Small intestine (tissue), 7 donors: Measurements from ENCODE around the gene IL36B. TPM values are rescaled to one million over a fixed set of nuclear protein-coding genes. Genes with fewer than 3 reads are reported as not detected.
A peak's percentile ranks its signal among the peaks of the same experiment; 100 is the strongest.

Experiments used
- DNase-seq, 2 donors: peaks; one replicate each; pipeline versions ENCODE4 v3.0.0 to v3.0.0-alpha.2; 2013
- FAIRE-seq: peaks from 2 replicates; lab custom pipeline; 2012; peaks lifted over from hg19 to GRCh38; lab: Jason Lieb, UNC
- H3K27ac ChIP-seq, 3 donors: one replicate each; pipeline ENCODE4 v1.5.1; 2013; ENCODE audit warnings: low read length in 2 of 3, mild to moderate bottlenecking in 2 of 3, control low read depth in 1 of 3, inconsistent platforms in 1 of 3, low read depth in 1 of 3, moderate library complexity in 1 of 3
- H3K27me3 ChIP-seq, 3 donors: one replicate each; pipeline ENCODE4 v1.6.1; 2013; ENCODE audit warnings: low read length in 3 of 3, inconsistent platforms in 1 of 3; ENCODE audit not compliant: control insufficient read depth in 3 of 3, insufficient read depth in 3 of 3
- H3K36me3 ChIP-seq, 3 donors: one replicate each; pipeline ENCODE4 v1.6.1; 2013; ENCODE audit warnings: low read length in 3 of 3, inconsistent platforms in 1 of 3, low read depth in 1 of 3, mild to moderate bottlenecking in 1 of 3, moderate library complexity in 1 of 3; ENCODE audit not compliant: control insufficient read depth in 3 of 3, insufficient read depth in 2 of 3
- H3K4me1 ChIP-seq, 3 donors: one replicate each; pipeline ENCODE4 v1.6.1; 2013; ENCODE audit warnings: low read length in 2 of 3, inconsistent platforms in 1 of 3, low read depth in 1 of 3, mild to moderate bottlenecking in 1 of 3, moderate library complexity in 1 of 3; ENCODE audit not compliant: control insufficient read depth in 3 of 3, insufficient read depth in 2 of 3
- H3K4me3 ChIP-seq, 3 donors: one replicate each; pipeline ENCODE4 v1.5.1; 2013; ENCODE audit warnings: low read length in 3 of 3, control low read depth in 1 of 3, inconsistent platforms in 1 of 3, low read depth in 1 of 3, mild to moderate bottlenecking in 1 of 3, moderate library complexity in 1 of 3
- H3K9me3 ChIP-seq, 2 donors: one replicate each; pipeline ENCODE4 v1.6.1; 2013; ENCODE audit warnings: low read depth in 1 of 2, low read length in 1 of 2; ENCODE audit not compliant: control insufficient read depth in 2 of 2, insufficient read depth in 1 of 2
- WGBS, 3 donors: extraction: QIAGEN DNeasy Blood & Tissue Kit; methylation state at CpG; one replicate each; pipeline ENCODE4 v1.1.7; 2013; 5-methylcytosine and 5-hydroxymethylcytosine counted together
- polyA plus RNA-seq, 4 donors: library from polyadenylated mRNA; stranded (reverse) in 3 of 4; unstranded in 1 of 4; fragments of 200-250 nt in 3 of 4; fragments of 120-200 nt in 1 of 4; gene quantifications; one replicate each; pipeline versions ENCODE4 v1.2.1 to v1.2.3, GENCODE V29; 2013
- donor health status: healthy with polysubstance abuse.
- donor health status: control.
- donor health status: control.
- donor health status: Bipolar disorder and iron deficiency.
- donor health status: healthy.

IL36B gene
- polyA plus RNA-seq, 4 donors = not detected

GRCh38 chr2:113079131-113079530 is 26.5 kb upstream of the IL36B start:
- H3K36me3 ChIP-seq = no peaks in the 10 kb centered on the region
- H3K27me3 ChIP-seq = no peaks in the 10 kb centered on the region
- DNase-seq (no peak), FAIRE-seq (no peak)
- H3K27ac ChIP-seq = no peak overlapping the region
- peaks cover 0 to 13% (median 0%) of the 10 kb centered on the region in 3 donors for H3K4me1 ChIP-seq
- no peaks in the 10 kb centered on the region for H3K9me3 ChIP-seq
- H3K4me3 ChIP-seq = no peak overlapping the region
- WGBS, 3 donors = 71 to 87% (median 76%) methylated on average over 4 of the region's 4 CpGs

GRCh38 chr2:113078350-113078839 is 25.7 kb upstream of the IL36B start:
- 25 to 58% (median 49%) methylated on average over 6 of the region's 6 CpGs for WGBS, 3 donors
- peaks cover 0 to 13% (median 0%) of the 10 kb centered on the region in 3 donors for H3K4me1 ChIP-seq
- H3K27ac ChIP-seq = peak overlapping the region in 1 of 3 donors; percentile 63
- no peaks in the 10 kb centered on the region for H3K27me3 ChIP-seq
- H3K9me3 ChIP-seq = no peaks in the 10 kb centered on the region
- FAIRE-seq (no peak), DNase-seq (peak in 1 of 2 donors; percentile 68)
- H3K36me3 ChIP-seq = no peaks in the 10 kb centered on the region
- H3K4me3 ChIP-seq = no peak overlapping the region

- Histone ChIP-seq H3K9me3 (no peaks in the 10 kb centered on the region), H3K36me3 (no peaks in the 10 kb centered on the region), H3K4me1 (peaks cover 0 to 13% (median 0%) of the 10 kb centered on the region in 3 donors), H3K27me3 (no peaks in the 10 kb centered on the region), H3K4me3 (no peak overlapping the region), H3K27ac (peak overlapping the region in 1 of 3 donors; percentile 63)
- WGBS, 3 donors = 48 to 54% (median 50%) methylated on average over 1 of the region's 1 CpG
- no peak for FAIRE-seq
- DNase-seq = peak in 1 of 2 donors; percentile 48
These were observed 25.3 kb upstream of the IL36B start for GRCh38 chr2:113077921-113078320.

- DNase-seq (peak; percentile 60 to 77), FAIRE-seq (no peak)
- WGBS, 3 donors = 22 to 50% (median 24%) methylated on average over 3 of the region's 3 CpGs
- no peak overlapping the region for H3K4me3 ChIP-seq
- no peak overlapping the region for H3K27ac ChIP-seq
- no peaks in the 10 kb centered on the region for H3K9me3 ChIP-seq
- no peaks in the 10 kb centered on the region for H3K36me3 ChIP-seq
- H3K27me3 ChIP-seq = no peaks in the 10 kb centered on the region
- H3K4me1 ChIP-seq = peaks cover 0 to 13% (median 0%) of the 10 kb centered on the region in 3 donors
These were observed 24.4 kb upstream of the IL36B start for GRCh38 chr2:113076954-113077669.

- WGBS, 3 donors = 82 to 90% (median 83%) methylated on average over 3 of the region's 3 CpGs
- Histone ChIP-seq H3K9me3 (no peaks in the 10 kb centered on the region), H3K27me3 (no peaks in the 10 kb centered on the region), H3K36me3 (no peaks in the 10 kb centered on the region), H3K4me1 (peaks cover 0 to 13% (median 2%) of the 10 kb centered on the region in 3 donors), H3K27ac (no peak overlapping the region), H3K4me3 (no peak overlapping the region)
- FAIRE-seq (no peak), DNase-seq (peak in 1 of 2 donors; percentile 39)
These were observed 22.9 kb upstream of the IL36B start for GRCh38 chr2:113075600-113075999.

GRCh38 chr2:113075030-113075429 is 22.4 kb upstream of the IL36B start:
- FAIRE-seq = no peak
- H3K27ac ChIP-seq = no peak overlapping the region
- H3K36me3 ChIP-seq = no peaks in the 10 kb centered on the region
- peaks cover 0 to 13% (median 2%) of the 10 kb centered on the region in 3 donors for H3K4me1 ChIP-seq
- 66 to 77% (median 73%) methylated on average over 5 of the region's 5 CpGs for WGBS, 3 donors
- no peaks in the 10 kb centered on the region for H3K27me3 ChIP-seq
- no peaks in the 10 kb centered on the region for H3K9me3 ChIP-seq
- DNase-seq = peak in 1 of 2 donors; percentile 17
- H3K4me3 ChIP-seq = no peak overlapping the region

GRCh38 chr2:113073325-113073834 is 20.7 kb upstream of the IL36B start:
- H3K27me3 ChIP-seq = no peaks in the 10 kb centered on the region
- DNase-seq (peak in 1 of 2 donors; percentile 41), FAIRE-seq (no peak)
- peaks cover 0 to 16% (median 2%) of the 10 kb centered on the region in 3 donors for H3K4me1 ChIP-seq
- no peaks in the 10 kb centered on the region for H3K9me3 ChIP-seq
- H3K4me3 ChIP-seq = no peak overlapping the region
- WGBS, 3 donors = 17 to 68% (median 62%) methylated on average over 3 of the region's 3 CpGs
- H3K36me3 ChIP-seq = no peaks in the 10 kb centered on the region
- H3K27ac ChIP-seq = no peak overlapping the region

- H3K36me3 ChIP-seq = no peaks in the 10 kb centered on the region
- no peak for DNase-seq
- 66 to 70% (median 68%) methylated on average over 4 of the region's 4 CpGs for WGBS, 3 donors
- no peaks in the 10 kb centered on the region for H3K27me3 ChIP-seq
- H3K9me3 ChIP-seq = no peaks in the 10 kb centered on the region
- H3K4me1 ChIP-seq = peaks cover 0 to 16% (median 2%) of the 10 kb centered on the region in 3 donors
- no peak overlapping the region for H3K4me3 ChIP-seq
- FAIRE-seq = no peak
- no peak overlapping the region for H3K27ac ChIP-seq
These were observed 19.9 kb upstream of the IL36B start for GRCh38 chr2:113072584-113072983.
